ENCODE results near the gene GRHL1.

The GRHL1 gene

GRCh38 chr2:10041711-10042110 lies 90.2 kb downstream of the GRHL1 start:
- Histone ChIP-seq H3K27ac (ENCODE audit: insufficient read depth, low read depth, low read length, poor library complexity, severe bottlenecking) (no peak overlapping the region), H3K36me3 (ENCODE audit: control insufficient read depth, insufficient read depth, low read length) (no peaks in the 10 kb centered on the region), H3K27me3 (ENCODE audit: control insufficient read depth, insufficient read depth, low read length, poor library complexity, severe bottlenecking) (peaks cover 5% of the 10 kb centered on the region), H3K4me1 (ENCODE audit: control insufficient read depth, insufficient read depth, low read length) (peaks cover 8% of the 10 kb centered on the region), H3K9me3 (ENCODE audit: control insufficient read depth, low read length) (no peaks in the 10 kb centered on the region), H3K4me3 (ENCODE audit: insufficient read depth, low read depth, low read length) (no peak overlapping the region)
- WGBS, 2 experiments: 89 to 90% methylated on average over 14 of the region's 14 CpGs

DNA sequence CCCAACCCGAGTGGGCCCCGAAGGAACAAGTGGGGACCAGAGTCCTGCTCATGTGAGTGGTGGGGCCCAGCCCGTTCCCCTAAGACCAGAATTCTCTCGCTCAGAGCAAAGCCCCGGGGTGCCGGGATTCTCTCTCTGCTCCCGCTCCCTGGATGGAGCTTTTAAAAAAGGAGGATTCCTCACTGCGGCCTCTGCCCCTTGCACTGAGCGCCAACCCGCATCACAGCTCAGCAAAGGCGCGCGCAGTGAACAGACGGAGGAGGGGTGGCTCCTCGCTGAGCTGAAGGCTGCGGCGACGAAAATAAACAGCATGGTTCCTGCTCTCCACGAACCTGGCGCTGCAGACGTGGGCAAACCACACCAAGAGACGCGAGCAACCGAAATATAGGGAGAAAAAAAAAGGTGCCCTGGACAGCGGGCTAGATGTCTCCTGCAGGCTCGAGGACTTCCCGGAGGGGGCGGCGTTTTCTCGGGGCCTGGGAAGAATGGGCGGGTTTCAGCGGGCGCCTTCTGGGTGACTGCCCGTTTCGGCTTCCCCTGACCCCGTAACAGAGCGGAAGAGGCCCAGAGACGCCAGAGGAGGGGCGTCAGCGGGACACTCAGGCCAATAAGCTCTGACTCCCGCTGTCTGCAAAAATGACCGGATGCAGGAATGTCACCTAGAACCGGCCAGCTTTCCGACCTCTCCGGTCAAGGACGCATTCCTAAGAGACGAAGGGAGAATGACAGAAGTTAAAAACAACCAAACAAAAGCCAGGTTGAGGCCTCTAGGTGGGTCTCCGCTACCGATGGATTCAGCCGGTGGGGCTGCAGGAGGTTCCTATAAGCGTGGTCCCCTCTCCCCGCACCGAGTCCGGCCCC lies 91.0 kb downstream of the GRHL1 start:
- peak overlapping the region; percentile 83 for H3K27ac ChIP-seq (ENCODE audit: insufficient read depth, low read depth, low read length, poor library complexity, severe bottlenecking)

GRCh38 chr2:10043256-10043905 lies 91.9 kb downstream of the GRHL1 start, which contains the start of gene KLF11:
KLF11 (plus strand) TSS chr2:10043550; CDS start chr2:10043717, 167 bp downstream.
- WGBS, 2 experiments: 0% methylated on average over 104 of the region's 104 CpGs
- H3K36me3 ChIP-seq (ENCODE audit: control insufficient read depth, insufficient read depth, low read length): no peaks in the 10 kb centered on the region
- no peaks in the 10 kb centered on the region for H3K9me3 ChIP-seq (ENCODE audit: control insufficient read depth, low read length)
- H3K4me3 ChIP-seq (ENCODE audit: insufficient read depth, low read depth, low read length): peak within 1 kb of the TSS; percentile 49
- H3K27me3 ChIP-seq (ENCODE audit: control insufficient read depth, insufficient read depth, low read length, poor library complexity, severe bottlenecking): peaks cover 5% of the 10 kb centered on the region
- H3K27ac ChIP-seq (ENCODE audit: insufficient read depth, low read depth, low read length, poor library complexity, severe bottlenecking): peak within 1 kb of the TSS; percentile 88
- peaks cover 8% of the 10 kb centered on the region for H3K4me1 ChIP-seq (ENCODE audit: control insufficient read depth, insufficient read depth, low read length)

More for the DNA sequence above, 91.0 kb downstream of the GRHL1 start:
- WGBS, 2 experiments: 5% methylated on average over 53 to 54 of the region's 54 CpGs
- no peaks in the 10 kb centered on the region for H3K9me3 ChIP-seq (ENCODE audit: control insufficient read depth, low read length)
- peaks cover 8% of the 10 kb centered on the region for H3K4me1 ChIP-seq (ENCODE audit: control insufficient read depth, insufficient read depth, low read length)
- peak overlapping the region; percentile 42 for H3K4me3 ChIP-seq (ENCODE audit: insufficient read depth, low read depth, low read length)
- no peaks in the 10 kb centered on the region for H3K36me3 ChIP-seq (ENCODE audit: control insufficient read depth, insufficient read depth, low read length)
- H3K27me3 ChIP-seq (ENCODE audit: control insufficient read depth, insufficient read depth, low read length, poor library complexity, severe bottlenecking): peaks cover 5% of the 10 kb centered on the region

DNA sequence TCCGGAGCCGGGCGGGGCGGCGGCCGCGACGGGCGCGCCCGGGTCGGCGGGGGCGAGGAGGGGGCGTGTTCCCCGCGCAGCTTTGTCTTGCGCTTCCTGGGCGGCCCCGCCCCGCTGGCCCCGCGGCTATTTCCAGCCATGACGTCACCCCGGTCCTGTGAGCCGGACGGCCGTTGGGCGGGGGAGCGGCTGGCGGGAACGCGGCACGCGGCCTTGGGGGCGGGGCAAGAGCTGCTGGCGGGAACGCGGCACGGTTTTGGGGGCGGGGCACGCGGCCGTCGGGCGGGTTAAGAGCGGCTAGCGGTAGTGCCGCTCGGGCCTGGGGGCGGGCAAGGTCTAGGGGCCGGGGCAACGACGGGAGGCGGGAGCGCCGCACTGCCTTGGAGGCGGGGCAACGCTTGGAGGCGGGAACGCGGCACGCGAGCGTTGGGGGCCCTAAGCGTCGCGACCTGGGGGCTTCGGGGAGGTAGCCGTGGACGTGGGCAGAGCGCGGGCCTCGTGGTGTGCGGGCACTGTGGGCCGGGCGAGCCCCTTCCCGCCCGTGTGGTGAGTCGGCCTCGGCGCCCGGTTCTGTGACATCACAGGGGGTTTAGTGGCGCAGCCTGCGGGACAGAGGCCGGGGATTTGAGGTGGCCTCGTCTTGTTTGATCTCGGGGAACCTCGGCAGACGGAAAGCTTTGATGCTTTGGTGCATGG lies 92.6 kb downstream of the GRHL1 start:
- no peaks in the 10 kb centered on the region for H3K36me3 ChIP-seq (ENCODE audit: control insufficient read depth, insufficient read depth, low read length)
- H3K4me3 ChIP-seq (ENCODE audit: insufficient read depth, low read depth, low read length): peak overlapping the region; percentile 49
- peaks cover 5% of the 10 kb centered on the region for H3K27me3 ChIP-seq (ENCODE audit: control insufficient read depth, insufficient read depth, low read length, poor library complexity, severe bottlenecking)
- WGBS, 2 experiments: 21 to 22% methylated on average over 90 of the region's 90 CpGs
- H3K4me1 ChIP-seq (ENCODE audit: control insufficient read depth, insufficient read depth, low read length): peaks cover 8% of the 10 kb centered on the region
- H3K27ac ChIP-seq (ENCODE audit: insufficient read depth, low read depth, low read length, poor library complexity, severe bottlenecking): no peak overlapping the region
- no peaks in the 10 kb centered on the region for H3K9me3 ChIP-seq (ENCODE audit: control insufficient read depth, low read length)

DNA sequence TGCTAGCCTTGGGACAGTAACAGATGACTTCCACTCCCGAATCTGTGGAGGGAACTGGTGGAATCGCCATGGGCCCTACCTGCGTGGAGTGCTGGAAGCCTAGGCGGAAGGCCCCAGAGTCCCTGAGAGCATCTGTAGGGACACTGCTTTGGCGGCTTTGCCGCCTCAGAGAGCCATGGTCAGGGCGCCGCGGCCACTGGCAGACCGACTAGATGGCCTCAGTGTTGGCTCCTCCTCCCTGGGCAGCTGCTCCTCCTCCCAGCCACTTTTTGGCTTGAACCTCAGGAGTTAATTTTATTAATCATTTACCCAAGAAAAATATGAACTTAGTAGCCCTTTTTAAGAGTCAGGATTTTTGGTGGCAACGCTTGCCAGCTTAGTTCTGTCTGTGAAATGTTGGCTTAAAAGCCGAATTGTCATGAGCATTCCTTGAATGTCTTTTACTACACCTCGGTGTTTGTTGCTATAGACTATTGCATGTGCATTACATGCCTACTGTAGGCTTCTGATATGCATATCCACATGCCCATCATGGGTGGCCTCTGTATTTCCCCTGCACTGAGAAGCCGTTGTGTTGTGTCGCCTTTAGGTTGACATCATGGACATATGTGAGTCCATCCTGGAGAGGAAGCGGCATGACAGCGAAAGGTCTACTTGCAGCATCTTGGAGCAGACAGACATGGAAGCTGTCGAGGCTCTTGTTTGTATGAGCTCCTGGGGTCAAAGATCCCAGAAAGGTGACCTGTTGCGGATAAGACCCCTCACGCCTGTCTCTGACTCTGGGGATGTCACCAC lies 94.3 kb downstream of the GRHL1 start:
- H3K27me3 ChIP-seq (ENCODE audit: control insufficient read depth, insufficient read depth, low read length, poor library complexity, severe bottlenecking): peaks cover 5% of the 10 kb centered on the region
- no peak overlapping the region for H3K4me3 ChIP-seq (ENCODE audit: insufficient read depth, low read depth, low read length)
- peaks cover 8% of the 10 kb centered on the region for H3K4me1 ChIP-seq (ENCODE audit: control insufficient read depth, insufficient read depth, low read length)
- no peak overlapping the region for H3K27ac ChIP-seq (ENCODE audit: insufficient read depth, low read depth, low read length, poor library complexity, severe bottlenecking)
- H3K36me3 ChIP-seq (ENCODE audit: control insufficient read depth, insufficient read depth, low read length): peaks cover 4% of the 10 kb centered on the region
- 93 to 94% methylated on average over 20 of the region's 20 CpGs for WGBS, 2 experiments
- H3K9me3 ChIP-seq (ENCODE audit: control insufficient read depth, low read length): no peaks in the 10 kb centered on the region

DNA sequence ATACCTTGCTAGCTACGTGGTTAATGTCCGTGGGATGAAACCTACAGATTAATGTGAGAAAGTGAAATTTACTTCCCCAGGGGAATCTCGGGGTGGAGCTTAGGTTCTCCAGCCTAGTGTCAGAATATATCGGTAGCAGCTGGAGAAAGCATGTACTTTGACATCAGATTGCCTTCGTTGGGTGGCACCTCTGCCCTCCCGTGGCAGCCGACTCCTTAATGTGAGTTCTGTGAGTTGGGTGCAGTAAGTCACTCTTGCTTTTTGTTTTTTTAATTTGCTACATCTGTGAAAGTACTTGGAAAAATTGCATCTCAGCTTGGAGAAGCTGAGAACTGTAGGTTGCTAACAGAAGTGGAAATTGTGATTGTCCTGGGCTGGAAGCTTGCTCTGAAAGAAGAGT lies 95.4 kb downstream of the GRHL1 start:
- Histone ChIP-seq H3K9me3 (ENCODE audit: control insufficient read depth, low read length) (no peaks in the 10 kb centered on the region), H3K36me3 (ENCODE audit: control insufficient read depth, insufficient read depth, low read length) (peaks cover 4% of the 10 kb centered on the region), H3K27me3 (ENCODE audit: control insufficient read depth, insufficient read depth, low read length, poor library complexity, severe bottlenecking) (no peaks in the 10 kb centered on the region), H3K4me1 (ENCODE audit: control insufficient read depth, insufficient read depth, low read length) (peaks cover 5% of the 10 kb centered on the region), H3K27ac (ENCODE audit: insufficient read depth, low read depth, low read length, poor library complexity, severe bottlenecking) (no peak overlapping the region), H3K4me3 (ENCODE audit: insufficient read depth, low read depth, low read length) (no peak overlapping the region)
- WGBS, 2 experiments: 94 to 95% methylated on average over 7 of the region's 7 CpGs

- Histone ChIP-seq H3K27ac (ENCODE audit: insufficient read depth, low read depth, low read length, poor library complexity, severe bottlenecking) (no peak overlapping the region), H3K36me3 (ENCODE audit: control insufficient read depth, insufficient read depth, low read length) (peaks cover 6% of the 10 kb centered on the region)
These were observed 96.4 kb downstream of the GRHL1 start for GRCh38 chr2:10047616-10048500.

DNA sequence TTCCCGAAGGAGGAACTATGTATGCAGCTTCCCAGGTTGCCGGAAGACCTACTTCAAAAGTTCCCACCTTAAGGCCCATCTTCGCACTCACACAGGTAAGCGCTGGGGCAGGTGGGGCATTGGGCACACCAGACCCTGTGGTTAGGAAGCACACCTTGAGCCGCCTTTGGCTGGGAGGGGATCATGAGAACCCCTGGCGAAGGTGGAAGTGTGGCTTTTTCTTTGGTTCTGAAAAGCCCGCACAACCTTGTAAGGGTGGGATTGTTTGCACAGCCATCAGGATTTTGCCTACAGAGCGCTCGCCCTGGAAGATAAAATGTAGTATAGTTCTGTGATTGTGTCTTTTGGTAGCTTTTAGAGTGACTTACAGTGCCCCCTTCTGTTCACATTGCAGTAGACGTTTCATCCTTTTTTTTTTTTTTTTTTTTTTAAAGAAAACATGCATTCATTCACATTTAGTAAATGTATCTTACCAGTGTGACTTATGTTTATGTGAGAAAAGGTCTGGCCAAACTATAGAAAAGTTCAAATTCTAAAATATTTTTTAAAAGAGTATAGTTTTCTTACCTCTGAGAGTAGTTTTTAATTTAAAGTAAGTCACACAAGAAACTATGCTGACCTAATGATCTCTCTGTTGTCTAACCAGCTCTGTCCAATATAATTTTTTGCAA lies 97.1 kb downstream of the GRHL1 start:
- WGBS, 2 experiments: 89 to 92% methylated on average over 9 of the region's 10 CpGs
- Histone ChIP-seq H3K36me3 (ENCODE audit: control insufficient read depth, insufficient read depth, low read length) (peaks cover 8% of the 10 kb centered on the region), H3K4me3 (ENCODE audit: insufficient read depth, low read depth, low read length) (no peak overlapping the region), H3K4me1 (ENCODE audit: control insufficient read depth, insufficient read depth, low read length) (no peaks in the 10 kb centered on the region), H3K27ac (ENCODE audit: insufficient read depth, low read depth, low read length, poor library complexity, severe bottlenecking) (no peak overlapping the region), H3K27me3 (ENCODE audit: control insufficient read depth, insufficient read depth, low read length, poor library complexity, severe bottlenecking) (no peaks in the 10 kb centered on the region), H3K9me3 (ENCODE audit: control insufficient read depth, low read length) (no peaks in the 10 kb centered on the region)

More at GRCh38 chr2:10047616-10048500, 96.4 kb downstream of the GRHL1 start:
- no peaks in the 10 kb centered on the region for H3K9me3 ChIP-seq (ENCODE audit: control insufficient read depth, low read length)
- H3K4me3 ChIP-seq (ENCODE audit: insufficient read depth, low read depth, low read length): no peak overlapping the region
- 94 to 96% methylated on average over 15 of the region's 15 CpGs for WGBS, 2 experiments
- no peaks in the 10 kb centered on the region for H3K27me3 ChIP-seq (ENCODE audit: control insufficient read depth, insufficient read depth, low read length, poor library complexity, severe bottlenecking)
- H3K4me1 ChIP-seq (ENCODE audit: control insufficient read depth, insufficient read depth, low read length): no peaks in the 10 kb centered on the region

Measured in ectodermal cell (in vitro differentiated cells).